Esophagus (tissue), 2 donors: Measurements from ENCODE around the gene CREB3L2. TPM values are rescaled to one million over a fixed set of nuclear protein-coding genes. Genes with fewer than 3 reads are reported as not detected.

Experiments
- H3K27ac ChIP-seq, 2 donors: one replicate each; pipeline ENCODE4 v1.5.1; 2013; ENCODE audit warnings: low read depth in 2 of 2, mild to moderate bottlenecking in 2 of 2, inconsistent platforms in 1 of 2, low read length in 1 of 2, moderate library complexity in 1 of 2
- H3K27me3 ChIP-seq, 2 donors: one replicate each; pipeline ENCODE4 v1.6.1; 2013; ENCODE audit warnings: low read length in 2 of 2, control low read depth in 1 of 2, mild to moderate bottlenecking in 1 of 2; ENCODE audit not compliant: insufficient read depth in 2 of 2, control insufficient read depth in 1 of 2
- H3K36me3 ChIP-seq, 2 donors: one replicate each; pipeline ENCODE4 v1.6.1; 2013; ENCODE audit warnings: low read length in 1 of 2; ENCODE audit not compliant: control insufficient read depth in 2 of 2, insufficient read depth in 2 of 2
- H3K4me1 ChIP-seq, 2 donors: one replicate each; pipeline ENCODE4 v1.6.1; 2013; ENCODE audit warnings: low read length in 1 of 2; ENCODE audit not compliant: control insufficient read depth in 2 of 2, insufficient read depth in 2 of 2
- H3K4me3 ChIP-seq, 2 donors: one replicate each; pipeline ENCODE4 v1.5.1; 2013; ENCODE audit warnings: low read length in 2 of 2, mild to moderate bottlenecking in 2 of 2, low read depth in 1 of 2, moderate library complexity in 1 of 2
- H3K9me3 ChIP-seq, 2 donors: one replicate each; pipeline ENCODE4 v1.6.1; 2013; ENCODE audit warnings: mild to moderate bottlenecking in 2 of 2, low read depth in 1 of 2, low read length in 1 of 2, moderate library complexity in 1 of 2; ENCODE audit not compliant: control insufficient read depth in 2 of 2, insufficient read depth in 1 of 2
- WGBS, 2 donors: extraction: QIAGEN DNeasy Blood & Tissue Kit; methylation state at CpG; one replicate each; pipeline ENCODE4 v1.1.7; 2013; 5-methylcytosine and 5-hydroxymethylcytosine counted together
- polyA plus RNA-seq, 2 donors: library from polyadenylated mRNA; stranded (reverse); fragments of 200-250 nt; gene quantifications; one replicate each; pipeline ENCODE4 v1.2.3, GENCODE V29; 2013
- donor health status: healthy with polysubstance abuse.
- donor health status: Bipolar disorder and iron deficiency.

CREB3L2 gene
- polyA plus RNA-seq, 2 donors: 4.9 to 7.3 TPM

GRCh38 chr7:138029941-138030340, 28.1 kb upstream of the CREB3L2 start:
- H3K4me3 ChIP-seq: no peak overlapping the region
- H3K9me3 ChIP-seq: no peaks in the 10 kb centered on the region
- no peaks in the 10 kb centered on the region for H3K27me3 ChIP-seq
- H3K36me3 ChIP-seq: no peaks in the 10 kb centered on the region
- no peaks in the 10 kb centered on the region for H3K4me1 ChIP-seq
- 51% methylated on average over 2 of the region's 2 CpGs for WGBS, 2 donors
- H3K27ac ChIP-seq: no peak overlapping the region

- Histone ChIP-seq H3K36me3 (no peaks in the 10 kb centered on the region), H3K9me3 (peaks cover 0 to 2% of the 10 kb centered on the region in 2 donors), H3K4me1 (no peaks in the 10 kb centered on the region), H3K4me3 (no peak overlapping the region), H3K27ac (no peak overlapping the region), H3K27me3 (no peaks in the 10 kb centered on the region)
- 81 to 82% methylated on average over 4 of the region's 4 CpGs for WGBS, 2 donors
These were observed 27.2 kb upstream of the CREB3L2 start for GRCh38 chr7:138029126-138029525.

- H3K4me1 ChIP-seq: no peaks in the 10 kb centered on the region
These were observed 25.2 kb upstream of the CREB3L2 start for GRCh38 chr7:138027100-138027499.

GRCh38 chr7:138025215-138026186, 23.6 kb upstream of the CREB3L2 start:
- no peaks in the 10 kb centered on the region for H3K27me3 ChIP-seq
- H3K4me3 ChIP-seq: no peak overlapping the region
- H3K9me3 ChIP-seq: peaks cover 0 to 2% of the 10 kb centered on the region in 2 donors
- no peaks in the 10 kb centered on the region for H3K4me1 ChIP-seq
- WGBS, 2 donors: 89 to 94% methylated on average over 1 of the region's 1 CpG
- H3K36me3 ChIP-seq: no peaks in the 10 kb centered on the region
- H3K27ac ChIP-seq: no peak overlapping the region

More at GRCh38 chr7:138027100-138027499, 25.2 kb upstream of the CREB3L2 start:
- H3K4me3 ChIP-seq: no peak overlapping the region
- H3K27me3 ChIP-seq: no peaks in the 10 kb centered on the region
- no peaks in the 10 kb centered on the region for H3K36me3 ChIP-seq
- WGBS, 2 donors: 41 to 42% methylated on average over 2 of the region's 2 CpGs
- peaks cover 0 to 2% of the 10 kb centered on the region in 2 donors for H3K9me3 ChIP-seq
- no peak overlapping the region for H3K27ac ChIP-seq

GRCh38 chr7:138024765-138025164, 22.9 kb upstream of the CREB3L2 start:
- Histone ChIP-seq H3K36me3 (no peaks in the 10 kb centered on the region), H3K4me3 (no peak overlapping the region), H3K27me3 (no peaks in the 10 kb centered on the region), H3K27ac (no peak overlapping the region), H3K9me3 (peaks cover 0 to 2% of the 10 kb centered on the region in 2 donors), H3K4me1 (no peaks in the 10 kb centered on the region)
- 92 to 94% methylated on average over 4 of the region's 4 CpGs for WGBS, 2 donors

- no peaks in the 10 kb centered on the region for H3K4me1 ChIP-seq
- H3K9me3 ChIP-seq: peaks cover 0 to 2% of the 10 kb centered on the region in 2 donors
These were observed 22.4 kb upstream of the CREB3L2 start for GRCh38 chr7:138024343-138024691.

GRCh38 chr7:138023618-138024342, 21.9 kb upstream of the CREB3L2 start:
- Histone ChIP-seq H3K9me3 (peaks cover 0 to 2% of the 10 kb centered on the region in 2 donors), H3K27me3 (no peaks in the 10 kb centered on the region), H3K4me3 (no peak overlapping the region), H3K4me1 (no peaks in the 10 kb centered on the region), H3K27ac (no peak overlapping the region), H3K36me3 (no peaks in the 10 kb centered on the region)
- 83 to 95% methylated on average over 3 of the region's 3 CpGs for WGBS, 2 donors

More at GRCh38 chr7:138024343-138024691, 22.4 kb upstream of the CREB3L2 start:
- no peaks in the 10 kb centered on the region for H3K27me3 ChIP-seq
- H3K27ac ChIP-seq: no peak overlapping the region
- H3K36me3 ChIP-seq: no peaks in the 10 kb centered on the region
- no peak overlapping the region for H3K4me3 ChIP-seq

- Histone ChIP-seq H3K4me1 (no peaks in the 10 kb centered on the region), H3K27ac (no peak overlapping the region), H3K9me3 (peaks cover 0 to 2% of the 10 kb centered on the region in 2 donors), H3K27me3 (no peaks in the 10 kb centered on the region), H3K4me3 (no peak overlapping the region), H3K36me3 (no peaks in the 10 kb centered on the region)
- WGBS, 2 donors: 90 to 92% methylated on average over 6 of the region's 6 CpGs
These were observed 20.0 kb upstream of the CREB3L2 start for GRCh38 chr7:138021889-138022288.

GRCh38 chr7:138017992-138018391, 16.1 kb upstream of the CREB3L2 start:
- Histone ChIP-seq H3K27me3 (no peaks in the 10 kb centered on the region), H3K36me3 (no peaks in the 10 kb centered on the region), H3K4me3 (no peak overlapping the region), H3K9me3 (no peaks in the 10 kb centered on the region), H3K27ac (no peak overlapping the region), H3K4me1 (no peaks in the 10 kb centered on the region)
- 94 to 96% methylated on average over 1 of the region's 1 CpG for WGBS, 2 donors
